Measurements from ENCODE around the gene IL1R1. TPM values are rescaled to one million over a fixed set of nuclear protein-coding genes. Genes with fewer than 3 reads are reported as not detected.

IL1R1 gene
- total RNA-seq, 1 experiment from 2014 or later: 23.5 TPM

DNA sequence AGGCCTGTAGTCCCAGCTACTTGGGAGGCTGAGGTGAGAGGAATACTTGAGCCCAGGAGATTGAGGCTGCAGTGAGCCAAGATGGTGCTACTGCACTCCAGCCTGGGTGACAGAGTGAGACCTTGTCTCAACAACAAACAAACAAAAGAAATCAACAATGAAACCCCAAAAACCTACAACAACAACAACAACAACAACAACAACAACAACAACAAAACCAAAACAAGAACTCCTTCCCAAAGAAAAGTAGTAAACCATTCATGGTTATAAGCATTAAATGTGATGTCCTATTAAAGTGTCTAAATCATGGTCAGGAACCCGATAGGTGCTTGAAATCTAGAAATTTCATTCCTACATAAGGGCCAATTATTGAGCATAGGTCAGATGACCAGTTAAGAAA, 13.5 kb upstream of the IL1R1 start:
- ChIA-PET CTCF (interaction anchor here (0.6 kb wide), 1 partner anchor 61 kb away, joined by 3 read pairs; no protein-coding TSS in a partner anchor), POLR2A (no interaction called here)
- no TSS peak for BruUV-seq (replicated peaks)
- H3K27me3 ChIP-seq (replicated peaks; ENCODE audit: control insufficient read depth, insufficient read depth, low read length): no peaks in the 10 kb centered on the region
- no peaks in the 10 kb centered on the region for H3K36me3 ChIP-seq (ENCODE audit: control insufficient read depth, insufficient read depth, low read length)
- Mint-ChIP-seq H3K4me3 (ENCODE audit: unreplicated experiment) (no peak overlapping the region), H3K27me3 (ENCODE audit: insufficient read depth, unreplicated experiment) (no peaks in the 10 kb centered on the region), H3K4me1 (ENCODE audit: low read depth, unreplicated experiment) (peaks cover 7% of the 10 kb centered on the region), H3K27ac (ENCODE audit: unreplicated experiment) (no peak overlapping the region), H3K9me3 (ENCODE audit: unreplicated experiment) (peaks cover 34% of the 10 kb centered on the region), H3K36me3 (ENCODE audit: insufficient read depth, unreplicated experiment) (no peaks in the 10 kb centered on the region)
- DNase-seq: no peak
- intact Hi-C loops (cut with micrococcal nuclease; ENCODE audit: unreplicated experiment): no loop called here
- H3K4me3 ChIP-seq (ENCODE audit: low read depth, low read length): no peak overlapping the region
- H3K9me3 ChIP-seq: no peaks in the 10 kb centered on the region
- TF ChIP-seq, protein P1, sequence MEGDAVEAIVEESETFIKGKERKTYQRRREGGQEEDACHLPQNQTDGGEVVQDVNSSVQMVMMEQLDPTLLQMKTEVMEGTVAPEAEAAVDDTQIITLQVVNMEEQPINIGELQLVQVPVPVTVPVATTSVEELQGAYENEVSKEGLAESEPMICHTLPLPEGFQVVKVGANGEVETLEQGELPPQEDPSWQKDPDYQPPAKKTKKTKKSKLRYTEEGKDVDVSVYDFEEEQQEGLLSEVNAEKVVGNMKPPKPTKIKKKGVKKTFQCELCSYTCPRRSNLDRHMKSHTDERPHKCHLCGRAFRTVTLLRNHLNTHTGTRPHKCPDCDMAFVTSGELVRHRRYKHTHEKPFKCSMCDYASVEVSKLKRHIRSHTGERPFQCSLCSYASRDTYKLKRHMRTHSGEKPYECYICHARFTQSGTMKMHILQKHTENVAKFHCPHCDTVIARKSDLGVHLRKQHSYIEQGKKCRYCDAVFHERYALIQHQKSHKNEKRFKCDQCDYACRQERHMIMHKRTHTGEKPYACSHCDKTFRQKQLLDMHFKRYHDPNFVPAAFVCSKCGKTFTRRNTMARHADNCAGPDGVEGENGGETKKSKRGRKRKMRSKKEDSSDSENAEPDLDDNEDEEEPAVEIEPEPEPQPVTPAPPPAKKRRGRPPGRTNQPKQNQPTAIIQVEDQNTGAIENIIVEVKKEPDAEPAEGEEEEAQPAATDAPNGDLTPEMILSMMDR (IDR thresholded peaks at IDR 0.05; ENCODE audit: insufficient read depth in 1 of 2, low read depth in 1 of 2, low read length in 1 of 2, severe bottlenecking in 1 of 2, unreplicated experiment in 1 of 2): no peak
- no peaks in the 10 kb centered on the region for H3K4me1 ChIP-seq

DNA sequence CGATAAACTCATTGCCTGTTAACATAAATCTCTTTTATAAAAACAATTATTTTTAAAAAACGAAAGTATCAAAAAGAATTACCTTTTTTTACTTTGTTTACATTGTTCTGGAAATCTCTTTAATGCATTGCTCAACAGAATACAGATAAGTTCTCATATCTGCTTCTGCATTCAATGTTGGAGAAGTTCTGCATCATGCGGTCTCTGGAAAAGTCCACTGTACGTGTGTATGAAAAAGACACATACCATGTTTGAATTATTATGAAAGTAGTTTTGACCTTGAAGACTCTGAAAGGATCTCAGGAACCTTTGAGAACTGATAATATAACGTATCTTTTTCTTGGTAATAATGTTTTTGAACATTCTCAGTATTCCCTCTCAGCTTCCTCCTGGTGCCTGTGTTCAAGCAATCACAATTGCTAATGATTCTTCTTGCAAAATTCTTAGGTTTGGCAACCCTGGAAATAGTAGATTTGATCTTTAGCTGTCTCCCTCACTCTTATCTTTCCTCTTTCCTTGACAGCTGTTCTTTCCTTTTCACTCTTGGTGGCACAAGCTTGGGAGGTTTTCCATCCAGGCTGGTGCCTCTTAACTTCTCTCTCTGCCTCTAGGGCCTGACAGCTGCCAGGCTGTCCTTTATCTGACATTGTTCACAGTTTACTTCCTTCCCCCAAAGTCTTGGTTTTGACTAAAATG, 12.4 kb upstream of the IL1R1 start:
- H3K9me3 Mint-ChIP-seq (ENCODE audit: unreplicated experiment): peaks cover 31% of the 10 kb centered on the region
- no peak overlapping the region for H3K27ac Mint-ChIP-seq (ENCODE audit: unreplicated experiment)
- no peaks in the 10 kb centered on the region for H3K36me3 Mint-ChIP-seq (ENCODE audit: insufficient read depth, unreplicated experiment)
- H3K9me3 ChIP-seq: no peaks in the 10 kb centered on the region
- no peaks in the 10 kb centered on the region for H3K36me3 ChIP-seq (ENCODE audit: control insufficient read depth, insufficient read depth, low read length)
- TF ChIP-seq, protein P1 (IDR thresholded peaks at IDR 0.05; ENCODE audit: insufficient read depth in 1 of 2, low read depth in 1 of 2, low read length in 1 of 2, severe bottlenecking in 1 of 2, unreplicated experiment in 1 of 2): no peak
- BruUV-seq (replicated peaks): no TSS peak
- H3K4me1 ChIP-seq: no peaks in the 10 kb centered on the region
- no peak for DNase-seq
- no peak overlapping the region for H3K4me3 ChIP-seq (ENCODE audit: low read depth, low read length)
- intact Hi-C loops (cut with micrococcal nuclease; ENCODE audit: unreplicated experiment): no loop called here
- CTCF ChIA-PET: no interaction called here
- peaks cover 7% of the 10 kb centered on the region for H3K4me1 Mint-ChIP-seq (ENCODE audit: low read depth, unreplicated experiment)
- POLR2A ChIA-PET: no interaction called here
- H3K27me3 ChIP-seq (replicated peaks; ENCODE audit: control insufficient read depth, insufficient read depth, low read length): no peaks in the 10 kb centered on the region
- H3K4me3 Mint-ChIP-seq (ENCODE audit: unreplicated experiment): no peak overlapping the region
- no peaks in the 10 kb centered on the region for H3K27me3 Mint-ChIP-seq (ENCODE audit: insufficient read depth, unreplicated experiment)

DNA sequence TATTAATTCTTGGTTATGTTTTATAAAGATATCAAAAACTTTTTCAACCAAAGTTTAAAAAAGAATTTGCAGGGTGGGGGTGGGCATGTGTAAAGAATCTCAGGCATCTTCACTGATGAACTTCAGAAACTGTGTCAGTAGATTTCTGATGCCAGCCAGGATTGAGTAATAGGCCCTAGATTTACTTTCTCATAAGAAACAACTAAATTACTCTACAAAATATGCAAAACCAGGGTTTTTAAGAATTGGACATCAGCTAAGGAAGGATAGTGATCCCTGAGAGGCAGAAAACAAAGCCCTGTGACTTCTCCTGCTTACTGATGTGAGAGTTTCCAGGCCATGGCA, 11.9 kb upstream of the IL1R1 start:
- BruUV-seq (replicated peaks): no TSS peak
- ChIA-PET CTCF (no interaction called here), POLR2A (no interaction called here)
- Mint-ChIP-seq H3K4me3 (ENCODE audit: unreplicated experiment) (no peak overlapping the region), H3K4me1 (ENCODE audit: low read depth, unreplicated experiment) (peaks cover 7% of the 10 kb centered on the region), H3K27me3 (ENCODE audit: insufficient read depth, unreplicated experiment) (no peaks in the 10 kb centered on the region), H3K9me3 (ENCODE audit: unreplicated experiment) (peaks cover 26% of the 10 kb centered on the region), H3K27ac (ENCODE audit: unreplicated experiment) (no peak overlapping the region), H3K36me3 (ENCODE audit: insufficient read depth, unreplicated experiment) (no peaks in the 10 kb centered on the region)
- intact Hi-C loops (cut with micrococcal nuclease; ENCODE audit: unreplicated experiment): no loop called here
- no peak overlapping the region for H3K4me3 ChIP-seq (ENCODE audit: low read depth, low read length)
- H3K36me3 ChIP-seq (ENCODE audit: control insufficient read depth, insufficient read depth, low read length): no peaks in the 10 kb centered on the region
- no peaks in the 10 kb centered on the region for H3K4me1 ChIP-seq
- H3K9me3 ChIP-seq: no peaks in the 10 kb centered on the region
- TF ChIP-seq, protein P1 (IDR thresholded peaks at IDR 0.05; ENCODE audit: insufficient read depth in 1 of 2, low read depth in 1 of 2, low read length in 1 of 2, severe bottlenecking in 1 of 2, unreplicated experiment in 1 of 2): no peak
- no peaks in the 10 kb centered on the region for H3K27me3 ChIP-seq (replicated peaks; ENCODE audit: control insufficient read depth, insufficient read depth, low read length)
- DNase-seq: no peak
